Astrocyte (in vitro differentiated cells and primary cell): Measurements from ENCODE around the gene PGS1.

ENCODE experiments used
- CTCF ChIP-seq: IDR thresholded peaks from 2 replicates; pipeline ENCODE4 v1.5.1; 2011; ENCODE audit warnings: low read depth, mild to moderate bottlenecking, inconsistent platforms, low read length, moderate library complexity; ENCODE audit not compliant: insufficient read depth
- EZH2 ChIP-seq: IDR thresholded peaks from 2 replicates; pipeline ENCODE4 v1.6.1; 2012; ENCODE audit warnings: mild to moderate bottlenecking, low read length, inconsistent platforms; ENCODE audit not compliant: insufficient read depth

DNA sequence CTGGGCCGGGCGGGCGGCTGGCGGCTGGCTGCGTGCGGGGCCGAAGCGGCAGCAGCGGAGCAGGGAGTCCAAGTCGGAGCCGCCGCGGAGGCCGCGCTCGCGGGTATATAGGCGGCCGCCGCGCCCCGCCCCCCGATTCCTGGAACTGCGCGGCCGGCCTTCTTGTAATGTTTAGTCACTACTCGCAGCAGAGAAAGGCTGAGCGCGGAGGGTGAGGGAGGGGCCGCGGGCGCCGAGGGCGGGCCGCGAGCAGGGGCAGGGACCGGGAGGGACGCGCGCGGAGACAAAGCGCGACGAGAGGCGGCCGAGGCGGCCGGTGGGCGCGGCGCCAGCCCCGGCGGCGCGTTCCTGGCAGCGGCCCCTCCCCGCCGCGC, 18.5 kb upstream of the PGS1 start, which contains the start of gene SOCS3:
- no peak for TF ChIP-seq EZH2
- TF ChIP-seq CTCF, result no peak
